AG10803 (cell line): Measurements from ENCODE around the gene LINGO1.

Source experiments
- DNase-seq: peaks from one replicate; pipeline ENCODE4 v3.0.0; 2010; ENCODE audit warnings: low read depth
- H3K4me3 ChIP-seq: 2 replicates; pipeline ENCODE4 v1.5.1; 2011; ENCODE audit warnings: mild to moderate bottlenecking, low read length, control low read depth
- CTCF ChIP-seq: conservative IDR thresholded peaks from 2 replicates; pipeline ENCODE4 v1.5.1; 2011; ENCODE audit warnings: mild to moderate bottlenecking, low read length, control low read depth, inconsistent platforms

Gene LINGO1

DNA sequence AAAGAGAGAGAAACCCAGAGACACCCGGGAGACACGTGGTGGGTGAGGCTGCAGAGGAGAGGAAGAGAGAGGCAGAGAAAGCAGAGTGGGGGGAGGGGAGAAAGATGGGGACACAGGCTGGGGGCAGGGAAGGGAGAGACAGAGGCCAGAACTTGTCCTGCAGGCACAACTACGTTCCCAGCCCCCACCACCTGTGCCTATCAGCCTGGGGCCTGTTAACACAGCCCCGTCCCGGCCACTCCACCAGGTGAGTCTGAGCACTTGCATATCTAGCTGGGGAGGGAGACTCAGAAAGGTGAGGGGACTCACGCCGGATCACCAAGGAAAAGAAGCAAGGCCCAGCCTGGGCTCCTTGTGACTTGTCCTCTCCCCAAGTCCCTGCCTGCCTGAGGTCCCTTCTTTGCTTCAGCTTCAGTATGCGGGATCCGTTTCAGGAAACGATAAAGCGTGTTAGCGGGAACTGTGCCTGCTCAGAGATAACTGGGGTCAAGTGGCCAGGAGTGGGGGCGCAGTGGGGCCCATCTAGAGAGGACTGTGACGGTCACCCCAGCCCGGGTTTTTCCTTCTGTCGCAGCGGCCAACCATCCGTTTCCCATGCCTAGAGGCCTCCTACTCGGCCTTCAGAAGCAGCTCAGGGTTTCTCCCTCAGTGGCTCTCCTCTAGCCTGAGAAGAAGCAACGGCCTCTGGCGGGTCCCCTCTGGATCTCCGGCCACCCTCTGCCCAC, 10.3 kb downstream of the LINGO1 start:
- DNase-seq = no peak
- TF ChIP-seq CTCF = no peak
- H3K4me3 ChIP-seq = no peak overlapping the region

GRCh38 chr15:77621847-77622208, 10.9 kb downstream of the LINGO1 start:
- TF ChIP-seq CTCF = no peak
- no peak for DNase-seq
- no peak overlapping the region for H3K4me3 ChIP-seq

DNA sequence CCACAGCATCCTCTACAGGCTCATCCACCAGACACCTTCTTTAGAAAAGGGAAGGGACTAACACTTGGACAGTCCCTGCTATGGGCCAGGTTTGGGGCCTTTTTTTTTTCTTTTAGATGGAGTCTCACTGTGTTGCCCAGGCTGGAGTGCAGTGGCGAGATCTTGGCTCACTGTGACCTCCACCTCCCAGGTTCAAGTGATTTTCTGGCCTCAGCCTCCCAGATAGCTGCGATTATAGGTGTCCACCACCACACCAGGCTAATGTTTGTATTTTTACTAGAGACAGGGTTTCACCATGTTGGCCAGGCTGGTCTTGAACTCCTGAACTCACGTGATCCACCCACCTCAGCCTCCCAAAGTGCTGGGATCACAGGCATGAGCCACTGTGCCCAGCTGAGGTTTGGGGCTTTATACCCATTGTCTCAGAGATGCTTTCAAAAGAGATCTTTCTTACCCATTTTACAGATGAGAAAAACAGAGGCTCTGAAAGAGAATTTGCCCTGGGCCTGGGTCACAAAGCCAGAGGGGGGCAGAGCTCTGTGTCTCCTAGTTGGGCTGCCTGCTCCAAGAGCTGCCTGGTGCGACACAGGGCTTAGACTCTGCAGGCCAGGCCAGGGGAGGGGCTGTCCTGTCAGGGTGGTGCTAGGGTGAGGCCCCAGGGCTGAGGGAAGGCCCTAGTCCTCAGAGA, 11.6 kb downstream of the LINGO1 start:
- DNase-seq = no peak
- TF ChIP-seq CTCF = no peak
- H3K4me3 ChIP-seq = no peak overlapping the region

- no peak for TF ChIP-seq CTCF
- no peak overlapping the region for H3K4me3 ChIP-seq
- DNase-seq = no peak
These were observed 12.4 kb downstream of the LINGO1 start for GRCh38 chr15:77620297-77620696.

GRCh38 chr15:77619883-77620282, 12.8 kb downstream of the LINGO1 start:
- H3K4me3 ChIP-seq = no peak overlapping the region
- no peak for TF ChIP-seq CTCF
- no peak for DNase-seq

- DNase-seq = no peak
- peak; percentile 38 for TF ChIP-seq CTCF
- H3K4me3 ChIP-seq = no peak overlapping the region
These were observed 15.1 kb downstream of the LINGO1 start for GRCh38 chr15:77617476-77618230.

GRCh38 chr15:77616072-77616471, 16.6 kb downstream of the LINGO1 start:
- TF ChIP-seq CTCF = no peak
- H3K4me3 ChIP-seq = no peak overlapping the region
- DNase-seq = no peak
